T-helper 2 cell treated with Interferon-gamma antibody and Interleukin-4, amounts not matched to agents 5 μg/mL and 100 μg/mL, for 36 hours (primary cell): ENCODE results near the gene GPR3.
"Not testable (repeated sequence)": the region's sequence is repeated elsewhere in the genome, so short reads cannot be mapped to it uniquely, and the experiment has no call there.

ENCODE experiments used
- DNase-seq: peaks from one replicate; pipeline ENCODE4 v3.0.0; 2021; ENCODE audit warnings: low spot score
- H3K27ac Mint-ChIP-seq: one replicate; pipeline ENCODE4 v1.8.0; 2021; ENCODE audit warnings: mild to moderate bottlenecking, mixed read lengths
- H3K27me3 Mint-ChIP-seq: one replicate; pipeline ENCODE4 v1.8.0; 2021; ENCODE audit warnings: low read depth, mixed read lengths
- H3K36me3 Mint-ChIP-seq: one replicate; pipeline ENCODE4 v1.8.0; 2021; ENCODE audit warnings: low read depth, mixed read lengths
- H3K4me1 Mint-ChIP-seq: one replicate; pipeline ENCODE4 v1.8.0; 2021; ENCODE audit warnings: low read depth, mixed read lengths
- H3K4me3 Mint-ChIP-seq: one replicate; pipeline ENCODE4 v1.8.0; 2022; ENCODE audit warnings: mild to moderate bottlenecking, moderate library complexity, mixed read lengths
- H3K9me3 Mint-ChIP-seq: one replicate; pipeline ENCODE4 v1.8.0; 2021; ENCODE audit warnings: mixed read lengths

The GPR3 gene

GRCh38 chr1:27397110-27397509, 4.7 kb downstream of the GPR3 start:
- Mint-ChIP-seq H3K4me1 (peaks cover 10% of the 10 kb centered on the region), H3K9me3 (no peaks in the 10 kb centered on the region), H3K27ac (no peak overlapping the region)

GRCh38 chr1:27397749-27398148, 5.3 kb downstream of the GPR3 start:
- Mint-ChIP-seq H3K36me3 (no peaks in the 10 kb centered on the region), H3K27me3 (no peaks in the 10 kb centered on the region), H3K4me1 (peaks cover 8% of the 10 kb centered on the region), H3K9me3 (no peaks in the 10 kb centered on the region), H3K4me3 (no peak overlapping the region), H3K27ac (no peak overlapping the region)
- DNase-seq, result no peak

More at GRCh38 chr1:27397110-27397509, 4.7 kb downstream of the GPR3 start:
- DNase-seq, result no peak
- no peaks in the 10 kb centered on the region for H3K36me3 Mint-ChIP-seq
- H3K27me3 Mint-ChIP-seq, result peaks cover 2% of the 10 kb centered on the region
- no peak overlapping the region for H3K4me3 Mint-ChIP-seq

- Mint-ChIP-seq H3K4me3 (no peak overlapping the region), H3K4me1 (peaks cover 10% of the 10 kb centered on the region), H3K36me3 (no peaks in the 10 kb centered on the region), H3K27me3 (no peaks in the 10 kb centered on the region), H3K9me3 (no peaks in the 10 kb centered on the region), H3K27ac (peak overlapping the region; percentile 35)
- no peak for DNase-seq
These were observed 6.2 kb downstream of the GPR3 start for GRCh38 chr1:27398405-27399149.

GRCh38 chr1:27399251-27400025, 7.0 kb downstream of the GPR3 start:
- no peaks in the 10 kb centered on the region for H3K27me3 Mint-ChIP-seq
- H3K27ac Mint-ChIP-seq, result no peak overlapping the region
- DNase-seq, result no peak
- H3K36me3 Mint-ChIP-seq, result no peaks in the 10 kb centered on the region
- peaks cover 16% of the 10 kb centered on the region for H3K4me1 Mint-ChIP-seq
- H3K9me3 Mint-ChIP-seq, result no peaks in the 10 kb centered on the region
- no peak overlapping the region for H3K4me3 Mint-ChIP-seq

- no peaks in the 10 kb centered on the region for H3K36me3 Mint-ChIP-seq
- H3K9me3 Mint-ChIP-seq, result no peaks in the 10 kb centered on the region
- no peak for DNase-seq
- peaks cover 17% of the 10 kb centered on the region for H3K4me1 Mint-ChIP-seq
- H3K4me3 Mint-ChIP-seq, result no peak overlapping the region
- no peak overlapping the region for H3K27ac Mint-ChIP-seq
- no peaks in the 10 kb centered on the region for H3K27me3 Mint-ChIP-seq
These were observed 7.9 kb downstream of the GPR3 start for GRCh38 chr1:27400082-27400962.

- DNase-seq, result no peak
- Mint-ChIP-seq H3K9me3 (no peaks in the 10 kb centered on the region), H3K27me3 (no peaks in the 10 kb centered on the region), H3K36me3 (peaks cover 2% of the 10 kb centered on the region), H3K4me3 (no peak overlapping the region), H3K27ac (no peak overlapping the region), H3K4me1 (peaks cover 17% of the 10 kb centered on the region)
These were observed 8.5 kb downstream of the GPR3 start for GRCh38 chr1:27400963-27401341.

- Mint-ChIP-seq H3K27ac (no peak overlapping the region), H3K27me3 (no peaks in the 10 kb centered on the region), H3K4me3 (no peak overlapping the region), H3K4me1 (peaks cover 17% of the 10 kb centered on the region), H3K9me3 (no peaks in the 10 kb centered on the region), H3K36me3 (peaks cover 10% of the 10 kb centered on the region)
- no peak for DNase-seq
These were observed 9.9 kb downstream of the GPR3 start for GRCh38 chr1:27402349-27402754.

GRCh38 chr1:27403065-27403726, 10.8 kb downstream of the GPR3 start:
- no peaks in the 10 kb centered on the region for H3K9me3 Mint-ChIP-seq
- no peaks in the 10 kb centered on the region for H3K27me3 Mint-ChIP-seq
- DNase-seq, result no peak
- H3K36me3 Mint-ChIP-seq, result peaks cover 16% of the 10 kb centered on the region
- peaks cover 17% of the 10 kb centered on the region for H3K4me1 Mint-ChIP-seq
- H3K27ac Mint-ChIP-seq, result peak overlapping the region; percentile 45
- H3K4me3 Mint-ChIP-seq, result no peak overlapping the region

- no peaks in the 10 kb centered on the region for H3K27me3 Mint-ChIP-seq
- peaks cover 20% of the 10 kb centered on the region for H3K36me3 Mint-ChIP-seq
- H3K9me3 Mint-ChIP-seq, result no peaks in the 10 kb centered on the region
- peak overlapping the region; percentile 68 for H3K27ac Mint-ChIP-seq
- H3K4me1 Mint-ChIP-seq, result peaks cover 17% of the 10 kb centered on the region
- no peak for DNase-seq
- H3K4me3 Mint-ChIP-seq, result no peak overlapping the region
These were observed 11.5 kb downstream of the GPR3 start for GRCh38 chr1:27403931-27404330.

GRCh38 chr1:27405074-27405473, 12.7 kb downstream of the GPR3 start:
- no peak overlapping the region for H3K4me3 Mint-ChIP-seq
- H3K27me3 Mint-ChIP-seq, result no peaks in the 10 kb centered on the region
- no peak for DNase-seq
- no peaks in the 10 kb centered on the region for H3K9me3 Mint-ChIP-seq
- H3K36me3 Mint-ChIP-seq, result peaks cover 22% of the 10 kb centered on the region
- peaks cover 17% of the 10 kb centered on the region for H3K4me1 Mint-ChIP-seq
- no peak overlapping the region for H3K27ac Mint-ChIP-seq

- peaks cover 26% of the 10 kb centered on the region for H3K36me3 Mint-ChIP-seq
- not testable (repeated sequence) for H3K4me3 Mint-ChIP-seq, H3K27me3 Mint-ChIP-seq, DNase-seq, H3K27ac Mint-ChIP-seq, H3K9me3 Mint-ChIP-seq
- H3K4me1 Mint-ChIP-seq, result peaks cover 17% of the 10 kb centered on the region
These were observed 13.4 kb downstream of the GPR3 start for GRCh38 chr1:27405598-27406361.

- DNase-seq, result no peak
- Mint-ChIP-seq H3K4me3 (no peak overlapping the region), H3K9me3 (no peaks in the 10 kb centered on the region), H3K36me3 (peaks cover 31% of the 10 kb centered on the region), H3K4me1 (peaks cover 17% of the 10 kb centered on the region), H3K27ac (no peak overlapping the region), H3K27me3 (no peaks in the 10 kb centered on the region)
These were observed 13.9 kb downstream of the GPR3 start for GRCh38 chr1:27406362-27406680.

GRCh38 chr1:27406791-27407190, 14.4 kb downstream of the GPR3 start:
- DNase-seq, result not testable (repeated sequence)

More at GRCh38 chr1:27406791-27407190, 14.4 kb downstream of the GPR3 start:
- H3K27me3 Mint-ChIP-seq, H3K27ac Mint-ChIP-seq, H3K9me3 Mint-ChIP-seq, H3K4me3 Mint-ChIP-seq: not testable (repeated sequence)
- peaks cover 15% of the 10 kb centered on the region for H3K4me1 Mint-ChIP-seq
- peaks cover 32% of the 10 kb centered on the region for H3K36me3 Mint-ChIP-seq
